ENCODE measurements around the gene GNAQ.

DNA sequence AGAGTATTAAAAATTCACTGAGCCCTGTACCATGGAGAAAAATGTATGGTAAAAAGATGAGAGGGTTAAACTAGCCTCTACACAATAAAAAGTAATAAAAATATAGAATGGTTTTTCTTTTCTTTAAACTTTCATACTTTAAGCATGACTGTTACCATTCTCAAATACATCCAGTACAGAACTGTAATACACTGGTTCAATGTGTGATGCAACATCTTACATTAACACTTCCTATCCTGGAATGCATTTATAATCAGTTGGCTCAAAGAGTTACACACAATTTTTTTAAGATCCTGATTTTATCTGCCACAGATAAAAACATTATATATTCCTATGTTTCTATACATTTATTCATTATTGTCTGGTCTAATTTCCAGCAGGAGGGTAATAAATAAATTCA lies 4.7 kb downstream of the GNAQ start:
- TF ChIP-seq, protein P1, sequence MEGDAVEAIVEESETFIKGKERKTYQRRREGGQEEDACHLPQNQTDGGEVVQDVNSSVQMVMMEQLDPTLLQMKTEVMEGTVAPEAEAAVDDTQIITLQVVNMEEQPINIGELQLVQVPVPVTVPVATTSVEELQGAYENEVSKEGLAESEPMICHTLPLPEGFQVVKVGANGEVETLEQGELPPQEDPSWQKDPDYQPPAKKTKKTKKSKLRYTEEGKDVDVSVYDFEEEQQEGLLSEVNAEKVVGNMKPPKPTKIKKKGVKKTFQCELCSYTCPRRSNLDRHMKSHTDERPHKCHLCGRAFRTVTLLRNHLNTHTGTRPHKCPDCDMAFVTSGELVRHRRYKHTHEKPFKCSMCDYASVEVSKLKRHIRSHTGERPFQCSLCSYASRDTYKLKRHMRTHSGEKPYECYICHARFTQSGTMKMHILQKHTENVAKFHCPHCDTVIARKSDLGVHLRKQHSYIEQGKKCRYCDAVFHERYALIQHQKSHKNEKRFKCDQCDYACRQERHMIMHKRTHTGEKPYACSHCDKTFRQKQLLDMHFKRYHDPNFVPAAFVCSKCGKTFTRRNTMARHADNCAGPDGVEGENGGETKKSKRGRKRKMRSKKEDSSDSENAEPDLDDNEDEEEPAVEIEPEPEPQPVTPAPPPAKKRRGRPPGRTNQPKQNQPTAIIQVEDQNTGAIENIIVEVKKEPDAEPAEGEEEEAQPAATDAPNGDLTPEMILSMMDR (IDR thresholded peaks at IDR 0.05) = no peak
- TF ChIP-seq, protein P2, sequence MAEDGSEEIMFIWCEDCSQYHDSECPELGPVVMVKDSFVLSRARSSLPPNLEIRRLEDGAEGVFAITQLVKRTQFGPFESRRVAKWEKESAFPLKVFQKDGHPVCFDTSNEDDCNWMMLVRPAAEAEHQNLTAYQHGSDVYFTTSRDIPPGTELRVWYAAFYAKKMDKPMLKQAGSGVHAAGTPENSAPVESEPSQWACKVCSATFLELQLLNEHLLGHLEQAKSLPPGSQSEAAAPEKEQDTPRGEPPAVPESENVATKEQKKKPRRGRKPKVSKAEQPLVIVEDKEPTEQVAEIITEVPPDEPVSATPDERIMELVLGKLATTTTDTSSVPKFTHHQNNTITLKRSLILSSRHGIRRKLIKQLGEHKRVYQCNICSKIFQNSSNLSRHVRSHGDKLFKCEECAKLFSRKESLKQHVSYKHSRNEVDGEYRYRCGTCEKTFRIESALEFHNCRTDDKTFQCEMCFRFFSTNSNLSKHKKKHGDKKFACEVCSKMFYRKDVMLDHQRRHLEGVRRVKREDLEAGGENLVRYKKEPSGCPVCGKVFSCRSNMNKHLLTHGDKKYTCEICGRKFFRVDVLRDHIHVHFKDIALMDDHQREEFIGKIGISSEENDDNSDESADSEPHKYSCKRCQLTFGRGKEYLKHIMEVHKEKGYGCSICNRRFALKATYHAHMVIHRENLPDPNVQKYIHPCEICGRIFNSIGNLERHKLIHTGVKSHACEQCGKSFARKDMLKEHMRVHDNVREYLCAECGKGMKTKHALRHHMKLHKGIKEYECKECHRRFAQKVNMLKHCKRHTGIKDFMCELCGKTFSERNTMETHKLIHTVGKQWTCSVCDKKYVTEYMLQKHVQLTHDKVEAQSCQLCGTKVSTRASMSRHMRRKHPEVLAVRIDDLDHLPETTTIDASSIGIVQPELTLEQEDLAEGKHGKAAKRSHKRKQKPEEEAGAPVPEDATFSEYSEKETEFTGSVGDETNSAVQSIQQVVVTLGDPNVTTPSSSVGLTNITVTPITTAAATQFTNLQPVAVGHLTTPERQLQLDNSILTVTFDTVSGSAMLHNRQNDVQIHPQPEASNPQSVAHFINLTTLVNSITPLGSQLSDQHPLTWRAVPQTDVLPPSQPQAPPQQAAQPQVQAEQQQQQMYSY (CRISPR knock-in tag; IDR thresholded peaks at IDR 0.05) = no peak
- no peak for TF ChIP-seq ATF3 (CRISPR knock-in tag; conservative IDR thresholded peaks at IDR 0.05)
- TF ChIP-seq, protein P3, sequence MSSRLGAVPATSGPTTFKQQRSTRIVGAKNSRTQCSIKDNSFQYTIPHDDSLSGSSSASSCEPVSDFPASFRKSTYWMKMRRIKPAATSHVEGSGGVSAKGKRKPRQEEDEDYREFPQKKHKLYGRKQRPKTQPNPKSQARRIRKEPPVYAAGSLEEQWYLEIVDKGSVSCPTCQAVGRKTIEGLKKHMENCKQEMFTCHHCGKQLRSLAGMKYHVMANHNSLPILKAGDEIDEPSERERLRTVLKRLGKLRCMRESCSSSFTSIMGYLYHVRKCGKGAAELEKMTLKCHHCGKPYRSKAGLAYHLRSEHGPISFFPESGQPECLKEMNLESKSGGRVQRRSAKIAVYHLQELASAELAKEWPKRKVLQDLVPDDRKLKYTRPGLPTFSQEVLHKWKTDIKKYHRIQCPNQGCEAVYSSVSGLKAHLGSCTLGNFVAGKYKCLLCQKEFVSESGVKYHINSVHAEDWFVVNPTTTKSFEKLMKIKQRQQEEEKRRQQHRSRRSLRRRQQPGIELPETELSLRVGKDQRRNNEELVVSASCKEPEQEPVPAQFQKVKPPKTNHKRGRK (CRISPR knock-in tag; IDR thresholded peaks at IDR 0.05; ENCODE audit: borderline replicate concordance) = no peak
- TF ChIP-seq TP53 (CRISPR knock-in tag; IDR thresholded peaks at IDR 0.05) = no peak
- TF ChIP-seq NR1H2 (CRISPR knock-in tag; IDR thresholded peaks at IDR 0.05) = no peak
- TF ChIP-seq, protein P4, sequence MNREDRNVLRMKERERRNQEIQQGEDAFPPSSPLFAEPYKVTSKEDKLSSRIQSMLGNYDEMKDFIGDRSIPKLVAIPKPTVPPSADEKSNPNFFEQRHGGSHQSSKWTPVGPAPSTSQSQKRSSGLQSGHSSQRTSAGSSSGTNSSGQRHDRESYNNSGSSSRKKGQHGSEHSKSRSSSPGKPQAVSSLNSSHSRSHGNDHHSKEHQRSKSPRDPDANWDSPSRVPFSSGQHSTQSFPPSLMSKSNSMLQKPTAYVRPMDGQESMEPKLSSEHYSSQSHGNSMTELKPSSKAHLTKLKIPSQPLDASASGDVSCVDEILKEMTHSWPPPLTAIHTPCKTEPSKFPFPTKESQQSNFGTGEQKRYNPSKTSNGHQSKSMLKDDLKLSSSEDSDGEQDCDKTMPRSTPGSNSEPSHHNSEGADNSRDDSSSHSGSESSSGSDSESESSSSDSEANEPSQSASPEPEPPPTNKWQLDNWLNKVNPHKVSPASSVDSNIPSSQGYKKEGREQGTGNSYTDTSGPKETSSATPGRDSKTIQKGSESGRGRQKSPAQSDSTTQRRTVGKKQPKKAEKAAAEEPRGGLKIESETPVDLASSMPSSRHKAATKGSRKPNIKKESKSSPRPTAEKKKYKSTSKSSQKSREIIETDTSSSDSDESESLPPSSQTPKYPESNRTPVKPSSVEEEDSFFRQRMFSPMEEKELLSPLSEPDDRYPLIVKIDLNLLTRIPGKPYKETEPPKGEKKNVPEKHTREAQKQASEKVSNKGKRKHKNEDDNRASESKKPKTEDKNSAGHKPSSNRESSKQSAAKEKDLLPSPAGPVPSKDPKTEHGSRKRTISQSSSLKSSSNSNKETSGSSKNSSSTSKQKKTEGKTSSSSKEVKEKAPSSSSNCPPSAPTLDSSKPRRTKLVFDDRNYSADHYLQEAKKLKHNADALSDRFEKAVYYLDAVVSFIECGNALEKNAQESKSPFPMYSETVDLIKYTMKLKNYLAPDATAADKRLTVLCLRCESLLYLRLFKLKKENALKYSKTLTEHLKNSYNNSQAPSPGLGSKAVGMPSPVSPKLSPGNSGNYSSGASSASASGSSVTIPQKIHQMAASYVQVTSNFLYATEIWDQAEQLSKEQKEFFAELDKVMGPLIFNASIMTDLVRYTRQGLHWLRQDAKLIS (CRISPR knock-in tag; IDR thresholded peaks at IDR 0.05; ENCODE audit: borderline replicate concordance) = no peak
- no peak for TF ChIP-seq CREB1 (CRISPR knock-in tag; IDR thresholded peaks at IDR 0.05)
- TF ChIP-seq TCF7 (CRISPR knock-in tag; IDR thresholded peaks at IDR 0.05; ENCODE audit: low read depth) = no peak
- TF ChIP-seq, protein P5, sequence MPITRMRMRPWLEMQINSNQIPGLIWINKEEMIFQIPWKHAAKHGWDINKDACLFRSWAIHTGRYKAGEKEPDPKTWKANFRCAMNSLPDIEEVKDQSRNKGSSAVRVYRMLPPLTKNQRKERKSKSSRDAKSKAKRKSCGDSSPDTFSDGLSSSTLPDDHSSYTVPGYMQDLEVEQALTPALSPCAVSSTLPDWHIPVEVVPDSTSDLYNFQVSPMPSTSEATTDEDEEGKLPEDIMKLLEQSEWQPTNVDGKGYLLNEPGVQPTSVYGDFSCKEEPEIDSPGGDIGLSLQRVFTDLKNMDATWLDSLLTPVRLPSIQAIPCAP (CRISPR knock-in tag; IDR thresholded peaks at IDR 0.05) = no peak
- no peak for TF ChIP-seq JAZF1 (CRISPR knock-in tag; IDR thresholded peaks at IDR 0.05)
- TF ChIP-seq TEAD1 (CRISPR knock-in tag; IDR thresholded peaks at IDR 0.05) = no peak
- TF ChIP-seq MAX (CRISPR knock-in tag; IDR thresholded peaks at IDR 0.05) = no peak
- no peak for TF ChIP-seq ATF2 (CRISPR knock-in tag; IDR thresholded peaks at IDR 0.05; ENCODE audit: borderline replicate concordance, low read depth)

Data from WTC11 (cell line).